22Rv1 (cell line): ENCODE data around the gene LSAMP.
"Not testable (repeated sequence)": the region's sequence is repeated elsewhere in the genome, so short reads cannot be mapped to it uniquely, and the experiment has no call there.

Source experiments
- ZFX ChIP-seq: fragments of 450-650 bp; IDR thresholded peaks from 2 replicates; pipeline ENCODE4 v1.6.1; 2017; ENCODE audit warnings: antibody characterized with exemption, borderline replicate concordance
- TF ChIP-seq, protein P1 (sequence below): fragments of 450-650 bp; IDR thresholded peaks from 2 replicates; pipeline ENCODE4 v1.5.1; 2017; ENCODE audit warnings: mild to moderate bottlenecking

DNA sequence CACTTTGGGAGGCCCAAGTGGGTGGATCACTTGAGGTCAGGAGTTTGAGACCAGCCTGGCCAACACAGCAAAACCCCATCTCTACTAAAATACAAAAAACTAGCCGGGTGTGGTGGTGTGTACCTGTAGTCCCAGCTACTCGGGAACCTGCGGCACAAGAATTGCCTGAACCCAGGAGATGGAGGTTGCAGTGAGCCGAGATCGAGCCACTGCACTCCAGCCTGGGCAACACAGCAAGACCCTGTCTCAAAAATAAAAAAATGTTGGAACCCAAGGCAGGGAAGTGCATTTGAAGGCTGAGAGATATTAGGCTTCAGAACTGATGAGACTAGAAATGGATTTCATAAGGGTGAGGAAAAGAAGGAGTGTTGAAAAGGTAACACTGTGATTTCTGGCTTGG lies 600.6 kb downstream of the LSAMP start:
- TF ChIP-seq, protein P1, sequence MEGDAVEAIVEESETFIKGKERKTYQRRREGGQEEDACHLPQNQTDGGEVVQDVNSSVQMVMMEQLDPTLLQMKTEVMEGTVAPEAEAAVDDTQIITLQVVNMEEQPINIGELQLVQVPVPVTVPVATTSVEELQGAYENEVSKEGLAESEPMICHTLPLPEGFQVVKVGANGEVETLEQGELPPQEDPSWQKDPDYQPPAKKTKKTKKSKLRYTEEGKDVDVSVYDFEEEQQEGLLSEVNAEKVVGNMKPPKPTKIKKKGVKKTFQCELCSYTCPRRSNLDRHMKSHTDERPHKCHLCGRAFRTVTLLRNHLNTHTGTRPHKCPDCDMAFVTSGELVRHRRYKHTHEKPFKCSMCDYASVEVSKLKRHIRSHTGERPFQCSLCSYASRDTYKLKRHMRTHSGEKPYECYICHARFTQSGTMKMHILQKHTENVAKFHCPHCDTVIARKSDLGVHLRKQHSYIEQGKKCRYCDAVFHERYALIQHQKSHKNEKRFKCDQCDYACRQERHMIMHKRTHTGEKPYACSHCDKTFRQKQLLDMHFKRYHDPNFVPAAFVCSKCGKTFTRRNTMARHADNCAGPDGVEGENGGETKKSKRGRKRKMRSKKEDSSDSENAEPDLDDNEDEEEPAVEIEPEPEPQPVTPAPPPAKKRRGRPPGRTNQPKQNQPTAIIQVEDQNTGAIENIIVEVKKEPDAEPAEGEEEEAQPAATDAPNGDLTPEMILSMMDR: not testable (repeated sequence)
- not testable (repeated sequence) for TF ChIP-seq ZFX
